Activated CD4-positive, alpha-beta T cell treated with anti-CD3 and anti-CD28 coated beads for 24 hours (primary cell): Measurements from ENCODE around the gene CPSF2.
"Not testable (repeated sequence)": the region's sequence is repeated elsewhere in the genome, so short reads cannot be mapped to it uniquely, and the experiment has no call there.

Experiments used
- DNase-seq, 2 donors: peaks; one replicate each; pipeline ENCODE4 v3.0.0-alpha.2; 2020; ENCODE audit warnings: low read depth in 2 of 2

The CPSF2 gene

DNA sequence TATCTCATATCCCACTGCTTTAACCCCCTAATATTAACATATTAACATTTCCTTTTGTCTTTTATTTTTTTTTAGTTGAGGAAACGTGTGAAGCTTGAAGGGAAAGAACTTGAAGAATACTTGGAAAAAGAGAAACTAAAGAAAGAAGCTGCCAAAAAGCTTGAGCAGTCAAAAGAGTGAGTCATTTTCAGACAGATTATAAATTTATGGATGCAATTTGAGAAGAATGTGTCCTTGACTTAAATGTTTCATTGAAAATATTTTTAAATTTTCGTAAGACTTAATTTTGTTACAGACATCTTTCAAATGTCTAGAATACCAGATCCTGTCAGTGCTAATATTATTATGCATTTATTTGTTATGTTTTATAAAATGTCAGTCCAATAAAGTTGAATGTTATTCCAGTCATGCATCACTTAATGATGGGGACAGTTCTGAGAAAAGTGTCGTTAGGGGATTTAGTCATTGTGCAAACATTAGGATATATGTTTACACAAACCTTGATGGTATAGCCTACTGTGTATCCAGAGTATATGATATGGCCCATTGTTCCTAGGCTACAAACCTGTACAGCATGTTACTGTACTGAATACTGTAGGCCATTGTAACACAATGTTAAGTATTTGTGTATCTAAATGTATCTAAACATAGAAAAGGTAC is 32.6 kb downstream of the CPSF2 start:
- DNase-seq: no peak

GRCh38 chr14:92160619-92161018 is 38.9 kb downstream of the CPSF2 start:
- no peak for DNase-seq

GRCh38 chr14:92161521-92161920 is 39.8 kb downstream of the CPSF2 start:
- no peak for DNase-seq

- DNase-seq: no peak
Observed at GRCh38 chr14:92164958-92165357, 43.2 kb downstream of the CPSF2 start.

DNA sequence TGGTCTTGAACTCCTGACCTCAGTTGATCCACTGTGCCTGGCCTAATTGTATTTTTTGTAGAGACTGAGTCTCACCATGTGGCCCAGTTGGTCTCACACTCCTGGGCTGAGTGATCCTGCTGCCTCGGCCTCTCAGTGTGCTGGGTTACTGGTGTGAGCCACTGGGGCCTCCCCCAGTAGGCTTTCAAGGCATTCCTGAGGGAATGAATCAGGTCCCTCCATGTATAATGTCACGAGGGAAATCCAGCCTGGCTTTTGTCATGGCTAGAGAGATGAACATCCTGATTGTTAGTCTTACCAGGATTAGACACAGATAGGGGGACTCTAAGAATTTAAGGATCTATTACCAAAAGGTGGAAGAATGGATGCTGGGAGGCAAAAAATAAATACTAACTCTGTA is 51.9 kb downstream of the CPSF2 start:
- DNase-seq: no peak

GRCh38 chr14:92175811-92176210 is 54.0 kb downstream of the CPSF2 start:
- no peak for DNase-seq

DNA sequence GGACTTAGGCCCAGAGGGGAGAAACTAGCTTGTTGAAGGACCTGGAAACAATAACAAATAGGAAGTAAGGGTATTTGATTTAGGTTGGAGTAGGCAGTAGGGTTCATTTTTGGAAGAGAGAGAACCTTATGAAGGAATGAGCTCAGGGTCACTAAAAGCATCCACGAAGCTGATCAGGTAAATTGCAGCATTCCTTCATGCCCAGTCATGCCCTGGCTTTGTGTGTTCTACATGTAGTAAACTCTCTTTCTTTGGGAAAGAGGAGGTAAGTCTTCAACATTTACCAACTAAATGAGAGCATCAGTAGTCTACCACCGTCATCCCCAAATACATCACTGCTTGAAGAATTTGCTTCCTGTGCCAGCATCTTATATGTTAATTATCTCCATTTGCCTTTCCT is 54.7 kb downstream of the CPSF2 start:
- no peak for DNase-seq

DNA sequence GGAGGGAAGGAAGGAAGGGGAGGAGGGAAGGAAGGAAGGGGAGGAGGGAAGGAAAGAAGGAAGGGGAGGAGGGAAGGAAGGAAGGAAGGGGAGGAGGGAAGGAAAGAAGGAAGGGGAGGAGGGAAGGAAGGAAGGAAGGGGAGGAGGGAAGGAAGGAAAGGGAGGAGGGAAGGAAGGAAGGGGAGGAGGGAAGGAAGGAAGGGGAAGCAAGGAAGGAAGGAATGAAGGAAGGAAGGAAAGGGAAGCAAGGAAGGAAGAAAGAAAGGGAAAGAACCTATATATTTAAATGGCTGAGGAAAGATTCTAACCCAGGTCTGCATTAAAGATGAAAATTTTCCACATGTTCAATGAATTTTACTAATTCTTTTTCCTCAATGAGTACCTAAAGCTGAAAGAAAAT is 57.4 kb downstream of the CPSF2 start:
- DNase-seq: not testable (repeated sequence)

DNA sequence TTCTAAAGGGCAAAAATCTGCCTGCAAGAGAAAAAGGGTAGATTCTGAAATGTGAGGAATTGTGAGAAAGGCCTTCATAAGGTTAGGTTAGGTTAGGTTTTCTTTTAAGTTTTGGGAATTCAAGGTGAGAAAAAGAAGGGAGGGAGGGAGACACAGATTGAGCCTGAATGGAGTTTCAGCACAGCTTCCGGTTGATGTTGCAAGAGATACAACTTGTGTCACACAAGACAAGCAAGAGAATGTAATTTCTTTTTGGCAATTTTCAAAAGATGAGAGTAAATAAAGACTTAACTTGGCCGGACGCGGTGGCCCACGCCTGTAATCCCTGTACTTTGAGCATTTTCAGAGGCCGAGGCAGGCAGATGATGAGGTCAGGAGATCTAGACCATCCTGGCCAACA is 63.8 kb downstream of the CPSF2 start:
- no peak for DNase-seq

- DNase-seq: not testable (repeated sequence)
Observed at GRCh38 chr14:92187616-92188015, 65.8 kb downstream of the CPSF2 start.

DNA sequence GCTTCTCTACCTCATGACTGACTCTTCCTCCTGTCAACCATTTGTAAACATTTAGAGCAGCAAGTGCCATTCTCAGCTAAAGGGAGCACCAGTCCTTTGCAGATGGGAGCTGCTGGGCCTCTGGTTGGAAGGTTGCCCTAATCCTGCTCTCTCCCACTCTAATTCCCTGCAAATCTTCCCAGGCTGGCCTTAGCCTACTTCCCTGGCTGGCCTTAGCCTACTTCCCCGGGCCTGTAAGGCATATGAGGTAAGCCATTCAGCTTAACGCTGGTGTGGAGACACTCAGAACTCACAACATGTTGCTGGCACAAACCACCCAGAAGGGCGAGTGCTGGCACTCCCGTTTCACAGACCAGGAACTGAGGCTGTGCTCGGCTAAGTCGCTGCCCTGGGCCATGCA is 69.0 kb downstream of the CPSF2 start:
- no peak for DNase-seq

- DNase-seq: no peak
Observed at GRCh38 chr14:92198804-92199203, 77.0 kb downstream of the CPSF2 start.

- DNase-seq: no peak
Observed at GRCh38 chr14:92199763-92200162, 78.0 kb downstream of the CPSF2 start.

GRCh38 chr14:92203116-92203515 is 81.3 kb downstream of the CPSF2 start:
- no peak for DNase-seq

GRCh38 chr14:92204792-92205191 is 83.0 kb downstream of the CPSF2 start:
- DNase-seq: no peak

DNA sequence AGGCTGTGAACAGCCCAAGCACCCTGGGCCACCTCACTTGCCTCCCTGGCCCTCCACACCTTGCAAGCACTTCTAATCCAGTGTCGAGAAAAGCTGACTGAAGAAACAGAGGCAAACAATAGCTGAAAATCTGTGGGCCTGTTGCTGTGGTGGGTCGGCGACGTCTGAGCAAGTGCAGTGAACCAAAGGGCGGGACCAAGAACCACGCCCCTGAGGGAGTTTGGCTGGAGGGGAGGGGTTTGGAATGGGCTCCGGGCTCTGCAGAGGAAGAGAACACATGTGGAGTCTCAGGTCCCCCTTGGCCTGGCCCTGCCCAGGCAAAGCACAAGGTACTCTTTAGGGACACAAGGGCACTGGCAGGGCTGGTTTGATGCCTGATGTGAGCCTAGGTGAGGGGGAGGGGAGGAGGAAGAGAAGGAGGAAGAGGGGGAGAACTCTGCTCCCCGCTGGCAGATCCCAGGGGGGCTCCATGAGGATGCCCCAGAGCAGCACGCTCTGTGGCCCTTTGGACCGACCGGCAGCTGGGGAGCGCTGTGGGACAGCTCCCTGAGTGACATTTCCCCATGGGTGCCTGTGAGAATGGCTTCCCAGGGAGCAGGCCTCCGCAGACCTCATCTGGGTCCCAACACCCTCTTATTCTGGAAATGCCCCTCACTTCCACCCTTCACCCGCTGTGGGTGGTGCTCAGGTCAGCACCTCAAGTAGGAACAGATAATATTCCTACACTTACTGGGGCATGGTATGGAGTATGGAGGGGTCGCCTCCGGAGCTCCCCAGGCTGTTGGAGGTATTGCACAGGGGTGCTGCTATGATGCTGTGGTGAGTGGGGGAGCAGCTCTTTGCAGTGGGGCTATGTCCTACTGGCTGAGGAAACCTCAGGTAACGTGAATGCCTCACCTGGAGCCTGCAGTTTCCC is 85.5 kb downstream of the CPSF2 start:
- DNase-seq: no peak

GRCh38 chr14:92207928-92208265 is 86.1 kb downstream of the CPSF2 start:
- no peak for DNase-seq

DNA sequence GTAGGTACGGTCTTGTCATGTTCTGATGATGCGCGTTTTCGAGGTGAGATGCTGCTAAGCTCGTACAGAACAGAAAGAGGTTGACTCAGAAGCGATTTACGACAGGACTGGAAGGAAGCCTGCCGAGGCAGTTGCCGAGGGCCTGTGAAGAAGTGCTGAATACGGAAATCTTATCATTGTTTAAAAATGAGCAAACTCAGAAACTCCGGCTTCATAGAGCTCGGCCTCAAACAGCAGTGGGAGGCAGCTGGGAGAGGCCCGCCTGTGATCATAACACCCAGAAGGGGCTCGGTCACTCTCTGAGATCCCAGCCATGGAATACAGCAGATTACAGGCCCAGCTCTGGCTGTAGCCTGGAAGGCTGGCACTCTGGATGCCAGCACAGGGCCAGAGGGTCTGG is 87.4 kb downstream of the CPSF2 start:
- no peak for DNase-seq

- DNase-seq: not testable (repeated sequence)
Observed at GRCh38 chr14:92213125-92213524, 91.4 kb downstream of the CPSF2 start.

DNA sequence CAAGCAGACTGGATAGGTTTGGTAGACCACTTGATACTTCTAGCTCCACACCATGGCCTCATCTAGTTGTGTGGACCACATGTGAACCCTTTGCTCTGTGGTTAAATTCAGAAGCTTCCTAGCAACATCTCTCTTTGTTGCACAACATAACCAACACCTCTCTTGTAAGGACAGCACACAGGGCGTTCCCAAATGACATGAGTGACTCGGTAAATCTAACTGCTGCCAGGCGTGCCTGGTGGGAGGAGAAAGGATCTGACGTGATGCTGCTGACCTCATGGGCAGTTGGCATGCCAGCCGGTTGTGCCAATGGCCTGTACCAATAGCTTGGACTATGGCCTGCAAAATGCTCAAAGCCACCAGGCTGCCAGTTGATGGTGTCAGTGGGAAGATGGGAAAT is 93.8 kb downstream of the CPSF2 start:
- no peak for DNase-seq

- DNase-seq: no peak
Observed at GRCh38 chr14:92217936-92218335, 96.2 kb downstream of the CPSF2 start.
